SK-N-SH (cell line): ENCODE results near the gene SNX10. TPM values are rescaled to one million over a fixed set of nuclear protein-coding genes. Genes with fewer than 3 reads are reported as not detected.

ENCODE experiments used
- CTCF ChIA-PET: fragments of 300-600, 350-600 bp; formaldehyde crosslinking; extraction: SDS; loops from one replicate; lab custom pipeline; 2021; lab: Yijun Ruan, JAX
- POLR2A ChIA-PET: fragments of 350-600 bp; sonication (Branson Sonifier 250); formaldehyde crosslinking; extraction: SDS; loops from one replicate; lab custom pipeline; 2020; ENCODE audit warnings: antibody characterized with exemption, inconsistent platforms; lab: Yijun Ruan, JAX
- DNase-seq: peaks from one replicate; pipeline ENCODE4 v3.0.0; 2012
- H2AFZ ChIP-seq: fragments of 200-600 bp; sonication (generic); 2 replicates; pipeline ENCODE4 v1.8.1; 2016; ENCODE audit warnings: antibody characterized with exemption, mild to moderate bottlenecking, low read depth
- H3F3A ChIP-seq: fragments of 200-600 bp; sonication (generic); replicated peaks from 2 replicates; pipeline ENCODE3; 2016; ENCODE audit warnings: antibody characterized with exemption, mild to moderate bottlenecking; ENCODE audit not compliant: insufficient read depth
- H3K27ac ChIP-seq, 2 experiments: fragments of 200-500 bp in 1 of 2; fragments of 200-600 bp in 1 of 2; sonication (Bioruptor generic) in 1 of 2; sonication (generic), shearing (Covaris generic) in 1 of 2; 2 replicates each; pipeline versions ENCODE4 v1.5.1 to v1.6.1; 2014 to 2016; ENCODE audit warnings: low read depth in 2 of 2, inconsistent platforms in 1 of 2, low read length in 1 of 2, mild to moderate bottlenecking in 1 of 2, mixed read lengths in 1 of 2
- H3K27me3 ChIP-seq: fragments of 200-600 bp; sonication (generic), shearing (Covaris generic); 2 replicates; pipeline ENCODE4 v1.6.1; 2016; ENCODE audit warnings: mixed run types; ENCODE audit not compliant: insufficient read depth
- H3K36me3 ChIP-seq, 2 experiments: fragments of 200-500 bp in 1 of 2; fragments of 200-600 bp in 1 of 2; sonication (Bioruptor generic) in 1 of 2; sonication (generic) in 1 of 2; replicated peaks in 1 of 2; 2 replicates each; pipeline versions ENCODE3 to v1.5.1; 2014 to 2016; ENCODE audit warnings: low read length in 1 of 2, mild to moderate bottlenecking in 1 of 2; ENCODE audit not compliant: insufficient read depth in 2 of 2, control insufficient read depth in 1 of 2
- H3K4me1 ChIP-seq, 2 experiments: fragments of 200-500 bp in 1 of 2; fragments of 200-600 bp in 1 of 2; sonication (Bioruptor generic) in 1 of 2; sonication (generic), shearing (Covaris generic) in 1 of 2; 2 replicates each; pipeline versions ENCODE4 v1.5.1 to v1.6.1; 2014 to 2016; ENCODE audit warnings: low read depth in 1 of 2, low read length in 1 of 2, mixed run types in 1 of 2; ENCODE audit not compliant: insufficient read depth in 2 of 2, control insufficient read depth in 1 of 2
- H3K4me2 ChIP-seq: fragments of 200-600 bp; sonication (generic), shearing (Covaris generic); 2 replicates; pipeline ENCODE4 v1.6.1; 2017; ENCODE audit warnings: mixed run types
- H3K4me3 ChIP-seq, 2 experiments: fragments of 200-500 bp in 1 of 2; fragments of 200-600 bp in 1 of 2; sonication (Bioruptor generic) in 1 of 2; sonication (generic), shearing (Covaris generic) in 1 of 2; 2 replicates each; pipeline versions ENCODE4 v1.5.1 to v1.8.1; 2014 to 2016; ENCODE audit warnings: low read depth in 2 of 2, inconsistent platforms in 1 of 2, low read length in 1 of 2, mild to moderate bottlenecking in 1 of 2, mixed read lengths in 1 of 2, moderate library complexity in 1 of 2
- H3K79me2 ChIP-seq: fragments of 200-600 bp; sonication (generic); 2 replicates; pipeline ENCODE4 v1.8.1; 2017; ENCODE audit warnings: mild to moderate bottlenecking; ENCODE audit not compliant: insufficient read depth
- H3K9ac ChIP-seq: fragments of 200-600 bp; sonication (generic); 2 replicates; pipeline ENCODE4 v1.6.1; 2017; ENCODE audit warnings: mixed run types
- H3K9me2 ChIP-seq: fragments of 200-600 bp; sonication (generic); 2 replicates; pipeline ENCODE4 v1.6.1; 2017; ENCODE audit warnings: mixed run types
- H3K9me3 ChIP-seq: fragments of 200-600 bp; sonication (generic); 2 replicates; pipeline ENCODE4 v1.6.1; 2017; ENCODE audit warnings: mixed run types, mild to moderate bottlenecking, moderate library complexity
- H4K20me1 ChIP-seq: fragments of 200-600 bp; sonication (generic); 2 replicates; pipeline ENCODE4 v1.6.1; 2017; ENCODE audit warnings: mild to moderate bottlenecking, mixed run types; ENCODE audit not compliant: insufficient read depth
- CHD2 ChIP-seq: fragments of 150-350 bp; IDR thresholded peaks from 2 replicates; pipeline ENCODE4 v1.6.1; 2018; ENCODE audit warnings: low read length; ENCODE audit not compliant: partially characterized antibody
- ELF1 ChIP-seq: IDR thresholded peaks from 2 replicates; pipeline ENCODE4 v1.4.0; 2012
- FOSL2 ChIP-seq: IDR thresholded peaks from 2 replicates; pipeline ENCODE4 v1.4.0; 2012; ENCODE audit warnings: low read depth, mild to moderate bottlenecking, moderate library complexity, borderline replicate concordance
- FOXM1 ChIP-seq: IDR thresholded peaks from 2 replicates; pipeline ENCODE4 v1.4.0; 2012; ENCODE audit warnings: low read depth, mild to moderate bottlenecking
- GATA2 ChIP-seq: sonication (generic); formaldehyde crosslinking; IDR thresholded peaks from 2 replicates; pipeline ENCODE4 v1.5.0; 2020; ENCODE audit warnings: mild to moderate bottlenecking, missing genetic modification reagents
- IRF3 ChIP-seq: fragments of 150-350 bp; IDR thresholded peaks from 2 replicates; pipeline ENCODE4 v1.6.1; 2016; ENCODE audit warnings: mild to moderate bottlenecking, low read depth, low read length
- JUND ChIP-seq: IDR thresholded peaks from 2 replicates; pipeline ENCODE4 v1.4.0; 2012
- MAX ChIP-seq: IDR thresholded peaks from 2 replicates; pipeline ENCODE4 v1.4.0; 2012; ENCODE audit warnings: low read depth
- NFIC ChIP-seq: IDR thresholded peaks from 2 replicates; pipeline ENCODE4 v1.4.0; 2012; ENCODE audit warnings: borderline replicate concordance
- NRF1 ChIP-seq: IDR thresholded peaks from 2 replicates; pipeline ENCODE4 v1.6.1; 2012; ENCODE audit warnings: low read depth, mild to moderate bottlenecking, low read length
- POLR2AphosphoS5 ChIP-seq: IDR thresholded peaks from 2 replicates; pipeline ENCODE4 v1.6.1; 2012; ENCODE audit warnings: low read depth, low read length
- RCOR1 ChIP-seq: fragments of 150-350 bp; IDR thresholded peaks from 2 replicates; pipeline ENCODE4 v1.6.1; 2017; ENCODE audit warnings: antibody characterized with exemption, low read length
- REST ChIP-seq: IDR thresholded peaks from 2 replicates; pipeline ENCODE4 v1.6.1; 2012; ENCODE audit warnings: mild to moderate bottlenecking, low read depth, low read length, moderate library complexity
- RXRA ChIP-seq: IDR thresholded peaks from 2 replicates; pipeline ENCODE4 v1.4.0; 2012; ENCODE audit warnings: low read depth, mild to moderate bottlenecking, borderline replicate concordance
- SIN3A ChIP-seq: IDR thresholded peaks from 2 replicates; pipeline ENCODE4 v1.6.1; 2012; ENCODE audit warnings: low read depth, mild to moderate bottlenecking, low read length, moderate library complexity, borderline replicate concordance
- SMC3 ChIP-seq: IDR thresholded peaks from 2 replicates; pipeline ENCODE4 v1.6.1; 2012; ENCODE audit warnings: low read depth, low read length, improper control_type of control experiment
- TAF1 ChIP-seq: IDR thresholded peaks from 2 replicates; pipeline ENCODE4 v1.6.1; 2012; ENCODE audit warnings: low read depth, mild to moderate bottlenecking, low read length, moderate library complexity, borderline replicate concordance
- TCF12 ChIP-seq: IDR thresholded peaks from 2 replicates; pipeline ENCODE4 v1.4.0; 2012
- USF1 ChIP-seq: IDR thresholded peaks from 2 replicates; pipeline ENCODE4 v1.4.0; 2012; ENCODE audit warnings: low read depth, borderline replicate concordance
- USF2 ChIP-seq: fragments of 150-350 bp; IDR thresholded peaks from 2 replicates; pipeline ENCODE4 v1.6.1; 2017; ENCODE audit warnings: antibody characterized with exemption, low read length, low read depth, borderline replicate concordance
- YY1 ChIP-seq: IDR thresholded peaks from 2 replicates; pipeline ENCODE4 v1.4.0; 2012; ENCODE audit warnings: low read depth, mild to moderate bottlenecking
- WGBS: methylation state at CpG from one replicate; pipeline ENCODE4 v1.1.6; 2017; ENCODE audit warnings: low lambda C conversion rate; 5-methylcytosine and 5-hydroxymethylcytosine counted together
- polyA plus RNA-seq, 3 experiments: library from polyadenylated mRNA; depleted of rRNA; stranded (reverse); fragments of >200 nt; gene quantifications; 2 replicates each; pipeline ENCODE4 v1.2.3, GENCODE V29; 2012

The SNX10 gene
- polyA plus RNA-seq, 1 of the 3 experiments (the other 2 are of a cell fraction), result 0.02 TPM

GRCh38 chr7:26409661-26410547 lies 118.2 kb downstream of the SNX10 start (continued):
- TF ChIP-seq USF2 (no peak), YY1 (no peak), JUND (no peak), TAF1 (no peak), FOXM1 (no peak), ELF1 (no peak), NRF1 (no peak), NFIC (no peak), RXRA (no peak), USF1 (no peak), SMC3 (no peak), FOSL2 (no peak), CHD2 (no peak)

- no peaks in the 10 kb centered on the region for H3K9me2 ChIP-seq
- no peaks in the 10 kb centered on the region for H3K36me3 ChIP-seq
- no peak overlapping the region for H3K4me2 ChIP-seq
- no peaks in the 10 kb centered on the region for H3F3A ChIP-seq
- H3K4me3 ChIP-seq, result no peak overlapping the region
- ChIA-PET POLR2A (interaction anchor here (0.7 kb wide), 1 partner anchor 14 kb away, joined by 3 read pairs; no protein-coding TSS in a partner anchor), CTCF (interaction anchor here (0.6 to 1.8 kb wide), 6 partner anchors 9 to 739 kb away, joined by 3 to 6 read pairs (median 4); partner anchors contain the start of gene HOXA3)
- DNase-seq, result peak; percentile 23
- H3K79me2 ChIP-seq, result no peaks in the 10 kb centered on the region
- H4K20me1 ChIP-seq, result no peaks in the 10 kb centered on the region
- H3K4me1 ChIP-seq, result no peaks in the 10 kb centered on the region; a peak in 1 of 4 replicates
- WGBS, result 27% methylated on average over 3 of the region's 3 CpGs
- H3K9me3 ChIP-seq, result no peaks in the 10 kb centered on the region
- H3K27ac ChIP-seq, result no peak overlapping the region
- no peak for TF ChIP-seq FOXM1
- no peak for TF ChIP-seq POLR2AphosphoS5
- no peak for TF ChIP-seq MAX
- no peak for TF ChIP-seq IRF3
- TF ChIP-seq RCOR1, result no peak
- no peak for TF ChIP-seq NFIC
- TF ChIP-seq USF2, result no peak
- TF ChIP-seq TCF12, result no peak
- TF ChIP-seq SIN3A, result no peak
- no peak for TF ChIP-seq TAF1
- TF ChIP-seq GATA2, result no peak
- TF ChIP-seq REST, result no peak
- no peaks in the 10 kb centered on the region for H3K27me3 ChIP-seq
- H3K9ac ChIP-seq, result no peak overlapping the region
- no peak overlapping the region for H2AFZ ChIP-seq
These were observed 121.5 kb downstream of the SNX10 start for GRCh38 chr7:26413007-26413691.
